ENCODE measurements around the gene DHPS.

DHPS gene

GRCh38 chr19:12641456-12641855, 40.2 kb downstream of the DHPS start:
- DNase-seq: no peak

GRCh38 chr19:12639901-12640613, 41.6 kb downstream of the DHPS start:
- no peak for DNase-seq

GRCh38 chr19:12638611-12639182, 43.0 kb downstream of the DHPS start:
- DNase-seq: no peak

- no peak for DNase-seq
These were observed 45.0 kb downstream of the DHPS start for GRCh38 chr19:12636631-12637030.

GRCh38 chr19:12629215-12629614, 52.5 kb downstream of the DHPS start:
- DNase-seq: no peak

GRCh38 chr19:12628040-12629022, 53.3 kb downstream of the DHPS start:
- DNase-seq: no peak

GRCh38 chr19:12626958-12627357, 54.7 kb downstream of the DHPS start:
- DNase-seq: no peak
